H1 (cell line): Measurements from ENCODE around the gene RNU1-4. TPM values are rescaled to one million over a fixed set of nuclear protein-coding genes. Genes with fewer than 3 reads are reported as not detected.

Source experiments
- CTCF ChIA-PET: fragments of 300-600 bp; sonication (Branson Sonifier 250); formaldehyde crosslinking; loops from one replicate; lab custom pipeline; 2021; ENCODE audit not compliant: partially characterized antibody; lab: Charles Lee
- POLR2A ChIA-PET: fragments of 300-600 bp; sonication (Branson Sonifier 250); formaldehyde crosslinking; loops from one replicate; lab custom pipeline; 2021; ENCODE audit warnings: inconsistent platforms; ENCODE audit not compliant: partially characterized antibody; lab: Charles Lee
- DNase-seq, 2 experiments: peaks; one replicate each; pipeline versions ENCODE4 v3.0.0 to v3.0.0-alpha.2; 2010 to 2022; ENCODE audit warnings: low spot score in 2 of 2, low read depth in 1 of 2, mixed read lengths in 1 of 2
- FAIRE-seq: peaks from 2 replicates; lab custom pipeline; 2011; peaks lifted over from hg19 to GRCh38; lab: Jason Lieb, UNC
- H2AFZ ChIP-seq: 2 replicates; pipeline ENCODE4 v1.8.1; 2012; ENCODE audit warnings: low read length, inconsistent platforms
- H2AK5ac ChIP-seq: 2 replicates; pipeline ENCODE4 v1.6.1; 2013; ENCODE audit warnings: low read depth, low read length
- H2BK120ac ChIP-seq: replicated peaks from 2 replicates; pipeline ENCODE3; 2013; ENCODE audit warnings: low read depth, low read length, inconsistent platforms
- H2BK12ac ChIP-seq: 2 replicates; pipeline ENCODE4 v1.6.1; 2013; ENCODE audit warnings: low read depth, low read length
- H2BK15ac ChIP-seq: 2 replicates; pipeline ENCODE4 v1.6.1; 2013; ENCODE audit warnings: low read length
- H2BK20ac ChIP-seq: 2 replicates; pipeline ENCODE4 v1.6.1; 2013; ENCODE audit warnings: low read length
- H2BK5ac ChIP-seq: 2 replicates; pipeline ENCODE4 v1.6.1; 2013; ENCODE audit warnings: low read depth, low read length
- H3K14ac ChIP-seq: 2 replicates; pipeline ENCODE4 v1.6.1; 2013; ENCODE audit warnings: inconsistent platforms; ENCODE audit not compliant: insufficient read length
- H3K18ac ChIP-seq: 2 replicates; pipeline ENCODE4 v1.6.1; 2013; ENCODE audit warnings: low read length; ENCODE audit errors: extremely low read depth
- H3K23ac ChIP-seq: 2 replicates; pipeline ENCODE4 v1.6.1; 2013; ENCODE audit warnings: inconsistent platforms; ENCODE audit not compliant: insufficient read length
- H3K23me2 ChIP-seq: 2 replicates; pipeline ENCODE4 v1.6.1; 2013; ENCODE audit warnings: low read depth, low read length
- H3K27ac ChIP-seq: 2 replicates; pipeline ENCODE4 v1.6.1; 2011; ENCODE audit warnings: low read depth, low read length, inconsistent platforms
- H3K27me3 ChIP-seq, 4 experiments: replicated peaks in 1 of 4; 1 replicate in 1 of 4; 2 replicates in 3 of 4; pipeline versions ENCODE4 v1.6.1 to v1.8.1; 2011 to 2013; ENCODE audit warnings: low read length in 3 of 4, mild to moderate bottlenecking in 3 of 4, inconsistent platforms in 2 of 4, mixed read lengths in 2 of 4, moderate library complexity in 1 of 4; ENCODE audit not compliant: control insufficient read depth in 3 of 4, insufficient read depth in 3 of 4; ENCODE audit errors: extremely low read depth in 1 of 4
- H3K36me3 ChIP-seq, 4 experiments: 2 replicates each; pipeline versions ENCODE4 v1.6.1 to v1.8.1; 2011 to 2013; ENCODE audit warnings: mild to moderate bottlenecking in 4 of 4, low read length in 3 of 4, moderate library complexity in 2 of 4, control low read depth in 1 of 4, inconsistent platforms in 1 of 4; ENCODE audit not compliant: insufficient read depth in 4 of 4, control insufficient read depth in 2 of 4
- H3K4ac ChIP-seq: replicated peaks from 2 replicates; pipeline ENCODE3; 2013; ENCODE audit warnings: low read length, low read depth, mixed read lengths, inconsistent platforms; ENCODE audit not compliant: insufficient read length
- H3K4me1 ChIP-seq, 4 experiments: replicated peaks in 1 of 4; 1 replicate in 1 of 4; 2 replicates in 3 of 4; pipeline versions ENCODE4 v1.6.1 to v1.8.1; 2011 to 2013; ENCODE audit warnings: low read length in 3 of 4, inconsistent platforms in 2 of 4, mixed read lengths in 1 of 4; ENCODE audit not compliant: insufficient read depth in 4 of 4, control insufficient read depth in 3 of 4
- H3K4me2 ChIP-seq, 2 experiments: 2 replicates each; pipeline versions ENCODE4 v1.6.1 to v1.8.1; 2011 to 2013; ENCODE audit warnings: low read depth in 2 of 2, low read length in 2 of 2, control low read depth in 1 of 2, inconsistent platforms in 1 of 2, mild to moderate bottlenecking in 1 of 2; ENCODE audit not compliant: insufficient read depth in 1 of 2
- H3K4me3 ChIP-seq, 4 experiments: fragments of 200-600, 300-600 bp in 1 of 4; sonication (generic), shearing (Covaris generic), sonication (Bioruptor Twin) in 1 of 4; 2 replicates each; pipeline versions ENCODE4 v1.5.1 to v1.8.1; 2011 to 2016; ENCODE audit warnings: low read length in 4 of 4, low read depth in 3 of 4, control low read depth in 2 of 4, inconsistent platforms in 2 of 4, mild to moderate bottlenecking in 2 of 4, mixed read lengths in 1 of 4, moderate library complexity in 1 of 4; ENCODE audit not compliant: insufficient read depth in 2 of 4; ENCODE audit errors: extremely low read depth in 1 of 4
- H3K56ac ChIP-seq: replicated peaks from 2 replicates; pipeline ENCODE3; 2013; ENCODE audit warnings: low read depth, mild to moderate bottlenecking, mixed read lengths, low read length, inconsistent platforms; ENCODE audit not compliant: insufficient read length
- H3K79me1 ChIP-seq: 2 replicates; pipeline ENCODE4 v1.6.1; 2013; ENCODE audit warnings: low read depth, low read length, control low read depth
- H3K79me2 ChIP-seq, 2 experiments: 2 replicates each; pipeline versions ENCODE4 v1.6.1 to v1.8.1; 2012 to 2013; ENCODE audit warnings: low read length in 2 of 2, mild to moderate bottlenecking in 2 of 2, inconsistent platforms in 1 of 2; ENCODE audit not compliant: insufficient read depth in 2 of 2, control insufficient read depth in 1 of 2
- H3K9ac ChIP-seq, 4 experiments: replicated peaks in 1 of 4; 1 replicate in 1 of 4; 2 replicates in 3 of 4; pipeline versions ENCODE4 v1.6.1 to v1.8.1; 2011 to 2013; ENCODE audit warnings: low read depth in 3 of 4, low read length in 3 of 4, control low read depth in 2 of 4, mild to moderate bottlenecking in 2 of 4, moderate library complexity in 2 of 4, inconsistent platforms in 1 of 4; ENCODE audit errors: extremely low read depth in 1 of 4
- H3K9me3 ChIP-seq, 2 experiments: 2 replicates each; pipeline versions ENCODE4 v1.6.1 to v1.8.1; 2012 to 2013; ENCODE audit warnings: mild to moderate bottlenecking in 2 of 2, moderate library complexity in 2 of 2, control low read depth in 1 of 2, inconsistent platforms in 1 of 2, low read depth in 1 of 2, low read length in 1 of 2, mixed read lengths in 1 of 2; ENCODE audit not compliant: insufficient read depth in 2 of 2
- H4K20me1 ChIP-seq, 2 experiments: replicated peaks in 1 of 2; 2 replicates each; pipeline versions ENCODE3 to v1.8.1; 2011 to 2013; ENCODE audit warnings: inconsistent platforms in 2 of 2, low read length in 2 of 2, mild to moderate bottlenecking in 1 of 2; ENCODE audit not compliant: insufficient read depth in 2 of 2, control insufficient read depth in 1 of 2
- H4K5ac ChIP-seq: 2 replicates; pipeline ENCODE4 v1.6.1; 2013; ENCODE audit warnings: low read length, low read depth, mixed read lengths, inconsistent platforms; ENCODE audit not compliant: insufficient read length
- H4K8ac ChIP-seq: 2 replicates; pipeline ENCODE4 v1.8.0; 2013; ENCODE audit warnings: mild to moderate bottlenecking, moderate library complexity, low read length, inconsistent platforms; ENCODE audit not compliant: insufficient read depth; ENCODE audit errors: extremely low read depth
- H4K91ac ChIP-seq: replicated peaks from 2 replicates; pipeline ENCODE3; 2013; ENCODE audit warnings: low read length, mixed read lengths, inconsistent platforms; ENCODE audit not compliant: insufficient read length
- BCL11A ChIP-seq, 2 experiments: IDR thresholded peaks; one replicate each; pipeline ENCODE4 v1.6.1; 2011; ENCODE audit warnings: low read depth in 2 of 2, low read length in 2 of 2, mild to moderate bottlenecking in 2 of 2
- EGR1 ChIP-seq: IDR thresholded peaks from 2 replicates; pipeline ENCODE4 v1.6.1; 2011; ENCODE audit warnings: low read depth, low read length, borderline replicate concordance
- EP300 ChIP-seq, 2 experiments: IDR thresholded peaks; 1 replicate in 1 of 2; 2 replicates in 1 of 2; pipeline ENCODE4 v1.6.1; 2011 to 2012; ENCODE audit warnings: low read depth in 2 of 2, low read length in 2 of 2, mild to moderate bottlenecking in 2 of 2, borderline replicate concordance in 1 of 2, inconsistent platforms in 1 of 2, moderate library complexity in 1 of 2
- FOSL1 ChIP-seq: IDR thresholded peaks from 2 replicates; pipeline ENCODE4 v1.6.1; 2011; ENCODE audit warnings: mild to moderate bottlenecking, low read depth, low read length, moderate library complexity; ENCODE audit not compliant: insufficient read depth
- GABPA ChIP-seq: IDR thresholded peaks from 2 replicates; pipeline ENCODE4 v1.6.1; 2011; ENCODE audit warnings: mild to moderate bottlenecking, low read length, moderate library complexity, borderline replicate concordance; ENCODE audit not compliant: insufficient read depth
- JUND ChIP-seq: IDR thresholded peaks from 2 replicates; pipeline ENCODE4 v1.6.1; 2011; ENCODE audit warnings: mild to moderate bottlenecking, improper control_type of control experiment, low read length
- PHF8 ChIP-seq: fragments of 200-600 bp; sonication (generic); conservative IDR thresholded peaks from 2 replicates; pipeline ENCODE4 v1.7.1; 2012; ENCODE audit warnings: low read depth, mild to moderate bottlenecking, inconsistent platforms, low read length, moderate library complexity
- POLR2AphosphoS5 ChIP-seq: IDR thresholded peaks from 2 replicates; pipeline ENCODE4 v1.6.1; 2011; ENCODE audit warnings: low read depth, low read length
- RAD21 ChIP-seq, 2 experiments: IDR thresholded peaks in 1 of 2; conservative IDR thresholded peaks in 1 of 2; 2 replicates each; pipeline ENCODE4 v1.6.1; 2011; ENCODE audit warnings: low read depth in 2 of 2, low read length in 2 of 2, improper control_type of control experiment in 1 of 2, inconsistent platforms in 1 of 2, mild to moderate bottlenecking in 1 of 2, moderate library complexity in 1 of 2
- RXRA ChIP-seq: IDR thresholded peaks from 2 replicates; pipeline ENCODE4 v1.6.1; 2011; ENCODE audit warnings: low read depth, mild to moderate bottlenecking, low read length, moderate library complexity; ENCODE audit not compliant: insufficient read depth
- SIRT6 ChIP-seq: IDR thresholded peaks from one replicate; pipeline ENCODE4 v1.7.1; 2012; ENCODE audit warnings: low read length, inconsistent platforms
- WGBS, 2 experiments: shearing (Covaris generic) in 1 of 2; methylation state at CpG; one replicate each; pipeline versions ENCODE4 v1.1.6 to v1.1.7; 2013 to 2015; ENCODE audit warnings: low lambda C conversion rate in 2 of 2, mixed read lengths in 2 of 2, inconsistent platforms in 1 of 2, low coverage in 1 of 2, missing lambda C conversion rate in 1 of 2; ENCODE audit not compliant: insufficient replicate concordance in 2 of 2, insufficient coverage in 1 of 2, insufficient read length in 1 of 2; ENCODE audit errors: extremely low coverage in 1 of 2, missing lambda C conversion rate in 1 of 2; 5-methylcytosine and 5-hydroxymethylcytosine counted together
- polyA plus RNA-seq, 7 experiments: library from polyadenylated mRNA; depleted of rRNA in 3 of 7; stranded (reverse) in 5 of 7; unstranded in 2 of 7; fragments of >200 nt in 5 of 7; fragments of 200-250 nt in 2 of 7; gene quantifications; 1 replicate in 5 of 7; 2 replicates in 1 of 7; 4 replicates in 1 of 7; pipeline versions ENCODE4 v1.2.1 to v1.2.3, GENCODE V29; 2011 to 2013; ENCODE audit warnings: missing spikeins in 2 of 7, mixed read lengths in 2 of 7
- total RNA-seq: library from RNA; stranded (reverse); fragmentation: NEBNext Ultra II Directional; extraction: Animal tissue kit (Norgen Biotek cat#: 25700); gene quantifications from 2 replicates; pipeline ENCODE4 v1.2.1, GENCODE V29; 2021

RNU1-4 gene
- total and polyA plus RNA-seq, 2 of the 8 experiments (the other 6 are each of a cell fraction or from before 2014, with no cell fraction given) = 145 to 1,303 TPM

DNA sequence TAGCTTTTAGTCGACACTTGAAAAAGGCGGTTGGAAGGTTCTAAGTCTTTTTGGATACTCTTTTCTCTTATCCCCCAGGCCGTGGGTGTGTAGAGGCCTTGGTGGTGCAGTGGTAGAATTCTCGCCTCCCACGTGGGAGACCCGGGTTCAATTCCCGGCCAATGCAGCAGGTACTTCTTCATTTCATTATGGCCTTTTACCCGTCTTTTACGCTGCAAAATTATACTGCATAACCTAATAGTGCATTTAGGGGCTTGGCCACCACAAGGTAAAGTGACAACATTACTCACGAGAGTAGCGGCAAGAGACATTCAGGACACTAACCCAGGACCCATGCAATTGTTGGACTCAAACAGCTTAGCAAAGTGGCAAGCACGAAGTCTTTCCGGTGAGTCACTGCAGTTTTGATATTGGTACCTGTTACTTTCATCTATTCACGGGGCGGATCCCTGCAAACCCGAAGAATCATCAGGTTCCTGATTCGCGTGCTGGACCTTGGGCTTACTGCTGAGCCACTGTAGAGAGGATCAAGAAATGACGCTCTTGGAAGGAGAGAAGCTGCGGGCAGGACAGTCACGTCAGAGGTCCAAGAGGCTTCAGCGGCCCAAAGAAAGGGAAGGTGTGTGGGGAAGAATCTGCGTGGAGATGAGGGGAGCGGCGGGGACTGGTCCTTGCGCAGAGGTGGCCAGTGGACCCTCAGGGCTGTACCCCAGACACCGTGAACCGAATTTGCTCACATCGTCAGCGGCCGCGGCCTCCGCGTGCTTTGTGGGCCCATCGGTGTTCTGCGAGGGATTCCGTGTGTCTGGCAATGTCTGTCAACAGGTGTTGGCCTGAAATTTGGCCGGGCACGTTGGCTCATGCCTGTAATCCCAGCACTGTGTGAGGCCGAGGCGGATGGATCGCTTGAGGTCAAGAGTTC lies 12.9 kb upstream of the RNU1-4 start:
- Histone ChIP-seq H3K18ac (no peak overlapping the region), H2AFZ (no peak overlapping the region), H3K4me2 (no peak overlapping the region), H2BK120ac (no peak overlapping the region), H2BK5ac (no peak overlapping the region), H4K91ac (no peak overlapping the region), H3K4ac (no peak overlapping the region), H3K23ac (no peak overlapping the region), H2BK12ac (peak overlapping the region; percentile 3; the same call in 1 of the 2 replicates), H3K9me3 (no peaks in the 10 kb centered on the region), H3K23me2 (no peaks in the 10 kb centered on the region), H2AK5ac (no peak overlapping the region), H2BK15ac (no peak overlapping the region), H3K56ac (no peak overlapping the region), H3K9ac (no peak overlapping the region), H3K79me2 (no peaks in the 10 kb centered on the region), H3K14ac (no peak overlapping the region), H4K8ac (no peak overlapping the region), H4K5ac (no peak overlapping the region), H3K4me3 (no peak overlapping the region), H3K36me3 (no peaks in the 10 kb centered on the region), H4K20me1 (no peaks in the 10 kb centered on the region), H2BK20ac (no peak overlapping the region), H3K27me3 (peaks cover 0 to 2% (median 0%) of the 10 kb centered on the region in 4 experiments; a peak in 1 of 7 replicates), H3K79me1 (no peaks in the 10 kb centered on the region), H3K4me1 (peaks cover 0 to 4% (median 0%) of the 10 kb centered on the region in 4 experiments; a peak in 2 of 7 replicates), H3K27ac (no peak overlapping the region)
- DNase-seq (peak; percentile 39 to 79), FAIRE-seq (no peak)
- CTCF ChIA-PET = interaction anchor here (0.8 to 29.9 kb wide), 11 partner anchors 11 to 285 kb away, joined by 3 to 723 read pairs (median 4); no protein-coding TSS in a partner anchor
- POLR2A ChIA-PET = interaction anchor here (0.6 to 1.5 kb wide), 5 partner anchors 15 to 214 kb away, joined by 3 to 7 read pairs (median 3); no protein-coding TSS in a partner anchor
- 84% methylated on average over 42 of the region's 42 CpGs; no CpG with 5 or more reads in 1 of the 2 experiments for WGBS, 2 experiments
- TF ChIP-seq FOSL1 (no peak), POLR2AphosphoS5 (no peak), GABPA (no peak; the same call in 1 of the 2 replicates), JUND (no peak), EP300 (IDR thresholded peaks at IDR 0.05; ENCODE audit: borderline replicate concordance in 1 of 2, low read depth in 2 of 2, low read length in 2 of 2) (no peak), RXRA (no peak), EGR1 (no peak), PHF8 (no peak), BCL11A (IDR thresholded peaks at IDR 0.05; ENCODE audit: low read depth in 2 of 2, low read length in 2 of 2) (no peak), RAD21 (IDR thresholded peaks at IDR 0.05 in 1 of 2, conservative IDR thresholded peaks at IDR 0.05 in 1 of 2; ENCODE audit: low read depth in 2 of 2, low read length in 2 of 2) (no peak), SIRT6 (no peak)
